GM23338 (cell line): ENCODE measurements around the gene ADGRF3. TPM values are rescaled to one million over a fixed set of nuclear protein-coding genes. Genes with fewer than 3 reads are reported as not detected.

ENCODE experiments used
- ATAC-seq: fragments of 200-7000 bp; cut with Tn5 transposase; 3 replicates; pipeline ENCODE4 v1.9.1; 2020
- DNase-seq: peaks from one replicate; pipeline ENCODE4 v3.0.0-alpha.2; 2015; ENCODE audit warnings: low spot score
- H2AFZ ChIP-seq: fragments of 200-600 bp; sonication (generic); 2 replicates; pipeline ENCODE4 v1.8.0; 2016; ENCODE audit warnings: antibody characterized with exemption, mild to moderate bottlenecking, moderate library complexity
- H3F3A ChIP-seq: fragments of 200-600 bp; sonication (generic); replicated peaks from 2 replicates; pipeline ENCODE4 v1.8.0; 2017; ENCODE audit warnings: antibody characterized with exemption, mixed run types, low read depth
- H3K27ac ChIP-seq: fragments of 200-600 bp; sonication (generic); 2 replicates; pipeline ENCODE4 v1.6.1; 2016; ENCODE audit warnings: low read depth
- H3K27me3 ChIP-seq: fragments of 200-600 bp; sonication (generic); 2 replicates; pipeline ENCODE4 v1.8.0; 2016; ENCODE audit warnings: mild to moderate bottlenecking, mixed run types, moderate library complexity; ENCODE audit not compliant: insufficient read depth
- H3K36me3 ChIP-seq: fragments of 200-600 bp; sonication (generic); 2 replicates; pipeline ENCODE4 v1.8.0; 2016; ENCODE audit warnings: mild to moderate bottlenecking; ENCODE audit not compliant: insufficient read depth
- H3K4me1 ChIP-seq: fragments of 200-600 bp; sonication (generic); 2 replicates; pipeline ENCODE4 v1.8.0; 2016; ENCODE audit warnings: mild to moderate bottlenecking, moderate library complexity; ENCODE audit not compliant: insufficient read depth
- H3K4me2 ChIP-seq: fragments of 200-600 bp; sonication (generic); 2 replicates; pipeline ENCODE4 v1.7.1; 2017; ENCODE audit warnings: mixed run types
- H3K4me3 ChIP-seq: fragments of 200-600 bp; sonication (generic); 2 replicates; pipeline ENCODE4 v1.6.1; 2016; ENCODE audit warnings: mixed run types
- H3K79me2 ChIP-seq: fragments of 200-600 bp; sonication (generic); replicated peaks from 2 replicates; pipeline ENCODE4 v1.8.0; 2017; ENCODE audit warnings: mild to moderate bottlenecking; ENCODE audit not compliant: insufficient read depth
- H3K9me2 ChIP-seq: fragments of 200-600 bp; sonication (generic); 2 replicates; pipeline ENCODE4 v1.8.0; 2017; ENCODE audit not compliant: insufficient read depth
- H4K20me1 ChIP-seq: fragments of 200-600 bp; sonication (generic); replicated peaks from 2 replicates; pipeline ENCODE4 v1.8.0; 2017; ENCODE audit warnings: mild to moderate bottlenecking; ENCODE audit not compliant: insufficient read depth
- H3K27ac Mint-ChIP-seq: 2 replicates; pipeline ENCODE4 v1.8.0; 2020; ENCODE audit warnings: inconsistent platforms, mild to moderate bottlenecking, moderate library complexity, mixed read lengths
- H3K27me3 Mint-ChIP-seq: 3 replicates; pipeline ENCODE4 v1.8.0; 2022; ENCODE audit warnings: low read depth, mild to moderate bottlenecking, moderate library complexity, mixed read lengths, inconsistent platforms; ENCODE audit not compliant: insufficient read depth, poor library complexity
- H3K36me3 Mint-ChIP-seq: 3 replicates; pipeline ENCODE4 v1.8.0; 2021; ENCODE audit warnings: low read depth, mild to moderate bottlenecking, inconsistent platforms, moderate library complexity, mixed read lengths
- H3K4me1 Mint-ChIP-seq: 3 replicates; pipeline ENCODE4 v1.8.0; 2020; ENCODE audit warnings: mild to moderate bottlenecking, inconsistent platforms, mixed read lengths
- H3K4me3 Mint-ChIP-seq: 3 replicates; pipeline ENCODE4 v1.8.0; 2021; ENCODE audit warnings: moderate library complexity, mild to moderate bottlenecking, inconsistent platforms, mixed read lengths
- H3K9me3 Mint-ChIP-seq: 3 replicates; pipeline ENCODE4 v1.8.0; 2020; ENCODE audit warnings: moderate library complexity, mild to moderate bottlenecking, inconsistent platforms, mixed read lengths
- CREB1 ChIP-seq: fragments of 250-450 bp; sonication (Bioruptor Pico); IDR thresholded peaks from 2 replicates; pipeline ENCODE4 v1.5.0; 2020; ENCODE audit warnings: low read depth, mild to moderate bottlenecking, moderate library complexity
- EZH2phosphoT487 ChIP-seq: fragments of 200-600 bp; sonication (generic); IDR thresholded peaks from one replicate; pipeline ENCODE4 v1.8.1; 2018; ENCODE audit warnings: antibody characterized with exemption; ENCODE audit not compliant: unreplicated experiment
- NANOG ChIP-seq: IDR thresholded peaks from 2 replicates; pipeline ENCODE4 v1.6.1; 2016; ENCODE audit warnings: antibody characterized with exemption, borderline replicate concordance
- ZNF114 ChIP-seq: fragments of 250-450 bp; sonication (Bioruptor Pico); IDR thresholded peaks from 2 replicates; pipeline ENCODE4 v1.5.0; 2020; ENCODE audit warnings: mild to moderate bottlenecking, moderate library complexity
- polyA plus RNA-seq: library from polyadenylated mRNA; unstranded; fragments of >200 nt; fragmentation: Nextera tagmentation; extraction: Ambion mirVana; gene quantifications from 2 replicates; pipeline ENCODE4 v1.2.1, GENCODE V29; 2016
- total RNA-seq: library from RNA; depleted of rRNA; stranded (reverse); fragments of >200 nt; shearing (Covaris generic); gene quantifications from 2 replicates; pipeline ENCODE4 v1.2.3, GENCODE V29; 2014
- TF ChIP-seq, protein P1 (sequence below): IDR thresholded peaks from one replicate; pipeline ENCODE4 v1.6.1; 2018; ENCODE audit warnings: antibody characterized with exemption; ENCODE audit not compliant: unreplicated experiment

The ADGRF3 gene
- total and polyA plus RNA-seq, 2 experiments from 2014 or later = 0.38 to 0.39 TPM

DNA sequence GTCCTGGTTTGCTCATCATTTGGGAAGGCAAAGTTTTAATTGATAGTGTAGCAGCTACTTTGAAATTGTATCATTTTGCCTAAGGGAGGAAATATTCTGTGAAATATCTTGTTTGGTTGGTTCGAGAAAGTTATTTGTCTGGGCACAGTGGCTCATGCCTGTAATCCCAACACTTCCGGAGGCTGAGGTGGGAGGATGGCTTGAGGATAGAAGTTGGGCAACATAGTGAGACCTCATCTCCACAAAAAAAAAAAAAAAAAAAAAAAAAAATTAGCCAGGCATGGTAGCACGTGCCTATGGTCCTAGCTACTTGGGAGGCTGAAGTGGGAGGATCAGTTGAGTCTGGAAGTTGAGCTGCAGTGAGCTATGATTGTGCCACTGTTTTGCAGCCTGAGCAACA is 3.1 kb upstream of the ADGRF3 start:
- TF ChIP-seq NANOG = no peak
- no peak for TF ChIP-seq ZNF114 (CRISPR knock-in tag)
- TF ChIP-seq EZH2phosphoT487 = no peak
- H3K27ac Mint-ChIP-seq = no peak overlapping the region
- no peaks in the 10 kb centered on the region for H3K9me3 Mint-ChIP-seq
- no peak overlapping the region for H3K4me3 ChIP-seq
- peaks cover 90% of the 10 kb centered on the region for H3K79me2 ChIP-seq
- H3K9me2 ChIP-seq = no peaks in the 10 kb centered on the region
- H3K4me1 Mint-ChIP-seq = peaks cover 16% of the 10 kb centered on the region
- H3K27me3 ChIP-seq = no peaks in the 10 kb centered on the region
- ATAC-seq (no peak), DNase-seq (no peak)
- H3K27me3 Mint-ChIP-seq = peaks cover 5% of the 10 kb centered on the region
- peaks cover 18% of the 10 kb centered on the region for H3K4me1 ChIP-seq
- H3F3A ChIP-seq = no peaks in the 10 kb centered on the region
- no peak overlapping the region for H3K27ac ChIP-seq
- no peak overlapping the region for H3K4me3 Mint-ChIP-seq
- peaks cover 10% of the 10 kb centered on the region for H4K20me1 ChIP-seq
- H3K36me3 Mint-ChIP-seq = peaks cover 12% of the 10 kb centered on the region
- H3K4me2 ChIP-seq = no peak overlapping the region
- H2AFZ ChIP-seq = no peak overlapping the region
- H3K36me3 ChIP-seq = no peaks in the 10 kb centered on the region

DNA sequence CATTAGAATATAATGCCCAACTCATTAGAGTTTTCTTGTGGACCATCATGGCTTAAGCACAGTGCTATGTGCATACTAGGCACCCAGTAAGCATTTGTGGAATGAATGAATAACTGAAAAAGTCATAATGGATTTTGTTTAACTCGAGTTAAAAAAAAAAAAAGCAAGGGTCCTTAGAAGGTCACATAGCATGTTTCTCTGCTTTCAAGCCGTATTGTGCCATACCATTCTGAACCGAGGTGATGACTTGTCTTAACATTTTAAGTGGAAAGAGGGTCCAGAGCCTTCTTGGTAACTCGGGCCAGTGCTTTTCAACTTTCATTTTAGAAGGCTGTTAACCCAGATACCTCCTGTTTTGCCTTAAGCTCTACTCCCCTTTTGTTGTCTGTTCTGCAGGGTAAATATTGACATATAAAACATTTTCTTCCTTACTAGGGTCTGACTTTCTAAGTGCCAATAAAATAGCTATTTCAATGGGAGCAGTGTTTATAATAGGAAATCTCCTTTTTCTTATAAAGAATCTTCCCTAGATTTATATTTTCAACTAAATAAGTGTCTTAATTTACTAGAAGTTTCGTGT is 787 bp upstream of the ADGRF3 start:
- peaks cover 73% of the 10 kb centered on the region for H3K79me2 ChIP-seq
- H4K20me1 ChIP-seq = no peaks in the 10 kb centered on the region; the same call in 1 of the 2 replicates
- H3K27me3 ChIP-seq = no peaks in the 10 kb centered on the region
- H3K36me3 ChIP-seq = no peaks in the 10 kb centered on the region
- H3K9me2 ChIP-seq = no peaks in the 10 kb centered on the region
- ATAC-seq (no peak), DNase-seq (no peak)
- TF ChIP-seq EZH2phosphoT487 = no peak
- TF ChIP-seq, protein P1, sequence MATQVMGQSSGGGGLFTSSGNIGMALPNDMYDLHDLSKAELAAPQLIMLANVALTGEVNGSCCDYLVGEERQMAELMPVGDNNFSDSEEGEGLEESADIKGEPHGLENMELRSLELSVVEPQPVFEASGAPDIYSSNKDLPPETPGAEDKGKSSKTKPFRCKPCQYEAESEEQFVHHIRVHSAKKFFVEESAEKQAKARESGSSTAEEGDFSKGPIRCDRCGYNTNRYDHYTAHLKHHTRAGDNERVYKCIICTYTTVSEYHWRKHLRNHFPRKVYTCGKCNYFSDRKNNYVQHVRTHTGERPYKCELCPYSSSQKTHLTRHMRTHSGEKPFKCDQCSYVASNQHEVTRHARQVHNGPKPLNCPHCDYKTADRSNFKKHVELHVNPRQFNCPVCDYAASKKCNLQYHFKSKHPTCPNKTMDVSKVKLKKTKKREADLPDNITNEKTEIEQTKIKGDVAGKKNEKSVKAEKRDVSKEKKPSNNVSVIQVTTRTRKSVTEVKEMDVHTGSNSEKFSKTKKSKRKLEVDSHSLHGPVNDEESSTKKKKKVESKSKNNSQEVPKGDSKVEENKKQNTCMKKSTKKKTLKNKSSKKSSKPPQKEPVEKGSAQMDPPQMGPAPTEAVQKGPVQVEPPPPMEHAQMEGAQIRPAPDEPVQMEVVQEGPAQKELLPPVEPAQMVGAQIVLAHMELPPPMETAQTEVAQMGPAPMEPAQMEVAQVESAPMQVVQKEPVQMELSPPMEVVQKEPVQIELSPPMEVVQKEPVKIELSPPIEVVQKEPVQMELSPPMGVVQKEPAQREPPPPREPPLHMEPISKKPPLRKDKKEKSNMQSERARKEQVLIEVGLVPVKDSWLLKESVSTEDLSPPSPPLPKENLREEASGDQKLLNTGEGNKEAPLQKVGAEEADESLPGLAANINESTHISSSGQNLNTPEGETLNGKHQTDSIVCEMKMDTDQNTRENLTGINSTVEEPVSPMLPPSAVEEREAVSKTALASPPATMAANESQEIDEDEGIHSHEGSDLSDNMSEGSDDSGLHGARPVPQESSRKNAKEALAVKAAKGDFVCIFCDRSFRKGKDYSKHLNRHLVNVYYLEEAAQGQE = no peak
- TF ChIP-seq CREB1 (CRISPR knock-in tag) = no peak
- H3K4me1 Mint-ChIP-seq = peaks cover 18% of the 10 kb centered on the region
- no peak overlapping the region for H2AFZ ChIP-seq
- peak overlapping the region; percentile 82 for H3K4me3 ChIP-seq
- peaks cover 5% of the 10 kb centered on the region for H3K27me3 Mint-ChIP-seq
- peaks cover 18% of the 10 kb centered on the region for H3K4me1 ChIP-seq
- H3K9me3 Mint-ChIP-seq = no peaks in the 10 kb centered on the region
- peak overlapping the region; percentile 93; the same call in 1 of the 2 replicates for H3K27ac Mint-ChIP-seq
- peak overlapping the region; percentile 92 for H3K4me2 ChIP-seq
- no peak overlapping the region for H3K27ac ChIP-seq
- H3K4me3 Mint-ChIP-seq = peak overlapping the region; percentile 94
- no peaks in the 10 kb centered on the region for H3F3A ChIP-seq
- H3K36me3 Mint-ChIP-seq = no peaks in the 10 kb centered on the region
